Measurements from ENCODE around the gene HSD17B8.

The HSD17B8 gene

DNA sequence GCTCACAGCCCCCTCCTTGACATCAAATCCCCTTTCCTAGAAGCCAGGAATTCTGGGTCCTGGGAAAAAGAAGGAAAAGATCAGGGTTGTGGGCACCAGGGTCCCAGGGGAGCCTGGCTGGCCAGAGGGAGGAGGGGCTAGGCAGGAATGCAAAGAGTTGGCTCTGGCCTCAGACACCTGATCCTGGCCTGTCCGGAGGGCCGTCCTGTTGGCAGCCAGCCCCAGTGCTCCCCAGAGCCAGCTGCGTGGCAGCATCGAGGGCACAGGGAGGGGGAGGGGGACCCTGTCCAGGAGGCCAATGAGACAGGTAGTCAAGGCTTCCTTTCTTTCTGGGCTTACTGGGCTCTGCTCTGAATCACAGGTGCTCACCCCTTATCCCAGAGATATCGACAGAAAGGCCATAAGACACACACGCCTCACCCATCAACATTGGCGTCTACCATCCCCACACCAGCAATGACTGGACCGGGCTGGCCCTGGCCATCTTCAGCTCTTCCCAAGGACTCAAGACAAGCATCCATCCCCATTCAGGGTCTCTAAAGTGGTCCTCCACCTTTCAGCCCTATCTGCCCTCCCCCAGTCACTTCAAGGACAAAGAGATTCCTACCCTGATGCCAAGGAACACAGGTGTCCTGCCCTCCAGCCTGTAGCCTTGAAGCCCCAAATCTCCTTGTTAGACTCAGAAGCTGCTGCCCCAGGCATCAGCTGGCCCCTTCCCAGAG, 12.9 kb upstream of the HSD17B8 start:
- no peak for DNase-seq (ENCODE audit: low spot score)

DNA sequence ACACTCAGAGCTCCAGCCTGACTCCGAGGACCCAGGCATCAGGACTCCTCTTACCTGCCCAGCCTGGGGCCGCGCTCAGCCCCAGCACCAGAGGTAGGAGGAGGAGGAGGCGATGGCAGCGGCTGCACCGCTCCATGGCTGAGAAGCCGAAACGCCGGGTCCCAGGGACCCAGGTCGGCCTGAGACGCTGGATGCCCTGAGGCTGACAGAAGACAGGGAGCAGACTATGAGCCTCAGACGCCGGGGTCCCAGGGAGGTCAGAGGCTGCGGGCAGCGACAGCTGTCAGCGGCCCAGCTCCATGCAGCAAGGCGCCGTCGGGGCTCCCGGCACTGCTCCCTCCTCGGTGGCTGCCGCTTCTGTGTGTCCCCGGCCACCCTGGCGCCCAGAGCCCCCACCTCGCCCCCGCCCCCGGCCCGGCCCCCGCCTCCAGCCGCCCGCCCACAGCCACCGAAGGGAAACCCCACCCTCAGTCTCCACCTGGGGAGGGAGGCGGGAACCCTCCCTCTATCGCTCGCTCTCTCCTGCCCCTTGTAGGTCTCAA, 12.3 kb upstream of the HSD17B8 start, which contains the start of gene COL11A2:
Gene COL11A2 (minus strand): TSS at position 363 of the 542 bp plus-strand sequence. CDS start 227 bp downstream, at position 136.
- DNase-seq (ENCODE audit: low spot score): no peak

DNA sequence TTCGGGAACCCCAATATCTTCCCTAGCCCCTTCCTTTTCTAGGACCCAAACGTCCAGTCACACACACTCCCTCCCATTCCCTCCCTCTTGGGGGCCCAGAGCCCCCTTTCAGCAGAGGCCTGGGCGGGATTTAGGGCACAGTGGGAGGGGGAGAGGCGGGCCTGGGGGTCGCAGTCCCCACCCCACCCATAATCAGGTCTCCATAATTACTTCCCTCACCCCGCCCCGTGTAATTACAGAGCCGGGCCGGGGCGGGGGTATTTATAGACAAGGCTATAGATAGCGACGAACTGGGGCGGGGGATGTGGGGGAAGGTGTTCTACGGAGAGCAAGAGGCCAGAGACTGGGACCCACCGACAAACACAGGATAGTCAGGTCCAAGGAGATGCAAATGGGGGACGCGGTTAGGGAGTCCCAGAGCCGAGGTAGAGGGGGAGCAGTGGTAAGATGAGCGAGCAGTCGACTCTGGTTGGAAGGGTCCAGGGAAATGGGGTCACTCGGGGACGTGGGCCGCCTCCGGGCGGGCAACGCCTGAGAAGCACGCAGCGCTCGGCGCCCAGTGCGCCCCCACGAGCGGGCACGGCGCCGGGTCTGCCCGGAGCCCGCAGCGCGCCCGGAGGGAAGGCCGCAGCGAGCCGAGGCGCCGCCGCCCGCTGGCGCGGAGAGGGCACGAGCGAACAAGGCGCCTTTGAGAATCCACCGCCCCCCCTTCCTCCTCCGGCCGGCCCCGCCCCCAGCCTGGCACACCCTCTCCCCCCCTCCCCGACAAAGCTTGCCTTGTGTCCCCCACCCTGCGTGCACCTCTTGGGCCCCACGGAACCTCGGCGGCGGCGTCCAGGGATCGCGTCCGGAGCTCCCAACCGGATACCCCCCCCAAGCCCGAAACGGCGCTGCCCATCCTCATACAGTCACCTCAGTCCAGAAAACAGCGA, 11.5 kb upstream of the HSD17B8 start:
- DNase-seq (ENCODE audit: low spot score): no peak

DNA sequence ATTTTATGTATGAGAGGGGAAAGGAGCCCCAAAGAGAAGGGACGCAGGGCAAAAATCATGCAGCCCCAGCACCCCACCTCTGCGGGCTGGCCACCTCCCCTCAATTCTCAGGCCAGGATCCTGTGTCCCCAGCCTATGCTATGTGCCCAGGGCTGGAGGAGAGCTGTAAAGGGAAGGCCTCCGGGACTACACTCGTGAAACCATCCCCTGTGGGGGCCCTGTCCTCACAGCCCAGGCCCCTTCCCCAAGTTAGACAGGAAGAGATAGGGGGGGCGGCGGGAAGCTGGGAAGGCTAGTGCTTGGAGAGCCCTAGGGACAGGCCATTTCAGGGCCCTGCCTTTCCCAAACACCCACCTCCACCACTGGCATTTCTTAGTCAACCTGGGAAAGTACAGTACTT, 10.8 kb upstream of the HSD17B8 start:
- no peak for DNase-seq (ENCODE audit: low spot score)

DNA sequence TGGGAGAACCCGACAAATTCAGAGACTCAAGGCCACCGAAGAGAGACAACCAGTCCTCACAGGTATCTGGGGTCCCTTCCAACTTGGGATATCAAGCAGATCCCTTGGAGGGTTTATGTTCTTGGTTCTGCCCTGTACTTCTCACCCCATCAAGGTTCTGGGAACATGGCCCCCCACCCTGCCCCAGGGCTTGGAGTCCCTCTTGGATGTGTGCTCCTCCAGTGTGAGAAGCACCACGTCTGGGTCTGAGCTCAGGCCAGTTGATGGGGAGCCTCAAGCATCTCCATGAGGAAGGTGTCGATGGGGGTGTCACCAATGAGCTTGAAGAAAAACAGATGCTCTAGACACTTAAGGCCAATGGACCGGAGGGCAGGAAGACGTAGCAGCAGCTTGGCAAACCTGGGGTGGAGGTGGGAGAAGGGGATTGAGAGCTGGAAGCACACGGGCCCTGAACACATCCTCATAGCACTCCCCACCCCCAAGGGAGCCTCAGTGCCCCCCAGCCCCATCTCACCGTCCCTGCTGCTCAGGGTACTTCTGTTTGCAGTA, 9.9 kb upstream of the HSD17B8 start:
- DNase-seq (ENCODE audit: low spot score): no peak

DNA sequence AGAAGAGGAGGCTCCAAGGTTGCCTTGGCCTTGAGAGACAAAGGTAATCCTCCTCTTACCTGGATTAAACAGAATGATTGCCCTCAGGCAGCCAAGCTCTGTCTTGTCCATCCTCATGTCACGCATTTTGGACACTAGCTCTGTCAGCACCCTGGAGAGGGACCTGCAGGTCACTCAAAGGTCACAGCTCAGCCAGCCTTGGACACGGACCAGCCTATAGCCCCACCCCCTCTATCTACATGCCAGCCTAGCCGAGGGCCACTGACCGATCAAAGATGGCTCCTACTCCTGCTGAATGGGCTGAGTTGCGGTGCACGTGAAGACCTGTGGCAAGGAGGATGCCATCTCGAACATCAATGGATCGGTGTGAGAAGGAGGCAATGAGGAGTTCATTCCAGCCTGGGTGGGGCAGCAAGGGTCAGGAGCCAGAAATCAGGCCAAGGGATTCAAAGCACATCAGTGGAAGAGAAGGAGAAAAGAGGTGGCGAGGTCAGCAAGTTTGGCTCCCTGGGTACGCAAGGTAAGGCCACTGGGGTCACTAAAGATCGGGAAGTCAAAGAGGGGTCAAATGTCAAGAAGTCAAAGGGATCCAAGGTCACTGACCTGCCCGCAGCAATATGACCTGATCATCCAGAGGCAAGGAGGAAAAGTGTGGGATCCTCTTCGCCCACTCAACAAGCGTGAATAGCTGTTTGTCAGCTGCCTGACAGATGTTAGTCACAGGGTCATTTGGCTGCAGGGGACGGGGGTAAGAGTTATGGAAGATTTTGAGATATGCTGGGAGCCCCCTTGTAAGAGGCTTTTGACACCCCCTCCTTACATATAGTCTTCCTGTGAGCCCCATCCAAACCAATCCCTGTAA, 8.9 kb upstream of the HSD17B8 start:
- DNase-seq (ENCODE audit: low spot score): no peak

DNA sequence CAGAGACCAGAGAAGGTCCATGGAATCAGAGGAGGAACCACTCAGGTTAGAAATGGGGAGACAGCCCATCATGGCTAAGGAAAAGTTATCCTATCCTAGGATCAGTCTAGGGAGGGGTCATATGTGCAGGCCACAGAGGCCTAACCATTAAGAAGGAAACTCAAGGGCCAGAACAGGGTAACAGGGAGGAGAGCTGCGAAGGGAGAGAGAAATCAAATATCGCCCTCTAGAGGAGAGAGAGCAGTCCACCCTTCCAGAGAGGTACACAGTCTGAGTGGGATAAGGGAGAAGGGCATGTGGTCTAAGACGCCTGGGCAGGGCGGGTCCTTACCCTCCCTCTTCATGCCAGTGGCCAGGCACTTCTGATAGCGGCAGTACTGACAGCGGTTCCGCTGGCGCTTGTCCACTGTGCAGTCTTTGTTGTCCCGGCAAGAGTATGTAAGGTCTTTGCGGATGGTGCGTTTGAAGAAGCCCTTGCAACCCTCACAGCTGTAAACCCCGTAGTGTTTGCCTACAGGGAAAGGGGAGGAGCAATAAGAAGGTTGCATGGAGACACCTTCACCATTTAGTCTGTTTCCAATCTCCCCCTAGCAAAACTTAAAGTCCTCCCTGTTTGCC, 6.9 kb upstream of the HSD17B8 start:
- DNase-seq (ENCODE audit: low spot score): peak; percentile 42

DNA sequence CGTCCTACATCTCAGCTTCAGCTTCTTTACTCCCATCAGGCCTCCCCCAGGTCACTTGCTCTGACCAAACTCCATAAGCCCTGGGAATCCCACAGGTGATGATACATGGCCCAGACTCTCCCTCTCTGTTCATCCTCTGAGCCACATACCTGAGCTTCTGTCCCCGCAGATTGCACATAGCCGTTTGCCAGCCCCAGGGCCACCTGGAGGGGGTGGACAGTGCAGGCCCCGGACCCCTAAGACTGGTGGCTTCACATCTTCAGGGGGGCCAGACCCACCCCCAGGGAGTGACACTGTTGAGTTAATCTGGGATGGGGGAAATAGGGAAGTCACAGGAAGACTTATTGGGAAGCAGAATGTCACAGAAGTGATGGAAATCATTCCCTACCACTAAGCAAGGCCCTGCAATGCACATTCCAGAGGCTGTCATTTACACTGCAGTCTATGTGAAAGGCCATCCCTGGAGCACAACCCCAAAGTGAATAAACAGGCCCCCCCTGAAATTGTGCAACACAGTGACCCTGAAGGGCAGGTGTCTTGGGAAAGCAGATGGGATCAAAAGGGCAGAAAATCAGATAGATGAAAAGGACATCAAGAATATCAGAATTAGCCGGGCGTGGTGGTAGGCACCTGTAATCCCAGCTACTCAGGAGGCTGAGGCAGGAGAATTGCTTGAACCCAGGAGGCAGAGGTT, 6.1 kb upstream of the HSD17B8 start:
- DNase-seq (ENCODE audit: low spot score): no peak

DNA sequence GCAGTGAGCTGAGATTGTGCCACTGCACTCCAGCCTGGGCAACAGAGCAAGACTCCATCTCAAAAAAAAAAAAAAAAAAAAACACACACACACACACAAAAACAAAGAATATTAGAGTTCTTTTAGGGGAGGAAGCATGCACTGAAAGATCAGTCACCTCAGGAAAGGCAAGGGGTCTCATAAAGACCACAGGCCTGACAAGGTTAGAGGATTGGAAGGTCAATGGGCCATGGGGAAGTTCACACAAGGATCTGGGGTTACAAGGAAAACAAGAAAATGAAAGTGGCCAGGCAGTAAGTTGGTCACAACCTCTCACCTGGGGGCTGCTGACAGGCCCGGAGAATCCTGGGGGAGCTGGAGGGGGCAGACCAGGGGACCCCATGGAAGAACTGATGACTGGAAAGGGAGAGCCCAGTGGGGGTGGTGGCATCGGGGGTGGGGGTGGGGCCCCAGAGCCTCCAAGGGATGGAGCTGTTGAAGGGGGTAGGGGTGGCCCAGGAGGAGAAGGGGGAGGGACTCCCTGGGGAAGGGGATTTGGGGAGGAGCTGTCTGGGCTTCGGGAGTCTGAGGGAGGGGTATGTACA, 5.5 kb upstream of the HSD17B8 start:
- DNase-seq (ENCODE audit: low spot score): no peak

DNA sequence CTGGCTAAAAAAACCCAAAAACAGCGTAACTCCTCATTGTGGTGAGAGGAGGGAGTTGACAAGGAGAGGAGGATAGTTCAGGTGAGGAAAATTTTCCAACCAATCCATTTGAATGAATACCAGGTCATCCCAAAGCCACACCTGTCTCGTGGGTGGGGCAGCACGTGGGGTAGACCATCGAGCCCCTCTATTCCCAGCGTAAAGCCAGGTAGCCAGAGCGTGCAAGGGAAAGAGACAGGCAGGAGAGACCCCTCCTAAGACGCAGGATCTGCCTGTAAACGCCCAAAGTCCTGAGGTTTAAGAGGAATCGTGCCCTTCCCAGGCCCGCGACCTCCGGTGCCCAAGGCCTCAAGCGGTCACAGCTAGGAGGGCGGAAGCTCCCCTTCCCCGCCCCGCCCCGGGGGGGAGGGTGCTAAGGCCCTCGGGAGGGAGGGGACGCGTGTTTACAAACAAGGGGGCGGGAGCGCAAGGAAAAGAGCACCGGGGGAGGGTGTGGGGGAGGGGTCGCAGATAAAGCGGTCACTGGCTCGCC, 4.7 kb upstream of the HSD17B8 start:
- DNase-seq (ENCODE audit: low spot score): peak; percentile 59

DNA sequence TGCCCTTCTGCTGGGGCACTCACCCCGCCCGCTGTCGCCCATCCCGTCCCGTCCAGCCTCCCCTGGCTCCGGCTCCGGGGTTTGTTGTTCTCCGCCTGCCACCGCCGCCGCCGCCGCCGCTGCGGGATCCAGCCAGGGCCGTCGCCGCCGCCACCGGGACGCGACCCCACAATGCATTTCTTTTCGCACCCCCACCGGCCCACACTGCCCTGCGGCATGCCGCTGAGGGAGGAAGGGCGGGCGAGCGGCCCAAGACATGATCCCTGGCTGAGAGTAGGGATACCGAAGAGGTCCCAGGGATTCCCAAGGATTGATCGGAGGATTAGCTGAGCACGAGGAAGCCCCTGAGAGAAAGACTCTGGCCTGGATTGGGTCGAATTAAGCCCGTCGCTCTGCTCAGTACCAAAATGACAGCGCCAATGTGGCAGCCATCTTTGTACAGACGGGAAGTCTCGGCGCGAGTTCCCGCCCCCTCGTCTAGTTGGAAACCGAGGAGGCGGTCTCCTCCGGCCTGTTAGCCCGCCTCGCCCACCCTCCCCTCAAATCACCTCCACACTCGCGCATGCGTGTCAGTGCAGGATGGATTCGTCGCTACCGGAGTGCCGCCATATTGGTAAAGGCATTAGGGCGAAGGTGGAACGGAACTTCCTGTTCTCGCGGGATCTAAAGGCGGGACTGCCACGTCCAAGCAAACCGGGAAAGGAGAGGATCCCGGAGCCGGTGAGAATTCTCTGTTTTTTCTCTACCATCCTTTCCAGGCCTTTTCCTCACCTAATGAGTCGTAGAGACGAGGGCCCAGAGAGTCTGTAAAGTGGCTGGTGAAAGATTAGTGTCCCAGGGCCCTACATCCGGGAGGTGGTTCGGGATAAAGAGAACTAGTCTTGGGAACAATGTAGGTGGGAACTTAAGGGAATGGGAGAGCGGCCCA, 4.0 kb upstream of the HSD17B8 start, which contains the start of the genes RXRB and SLC39A7:
Gene RXRB (minus strand): TSS at position 447 of the 928 bp plus-strand sequence. CDS start 189 bp downstream, at position 258.
Gene SLC39A7 (plus strand): TSS at position 649 of the 928 bp plus-strand sequence. CDS start 379 bp downstream, outside the sequence.
- DNase-seq (ENCODE audit: low spot score): peak; percentile 99

DNA sequence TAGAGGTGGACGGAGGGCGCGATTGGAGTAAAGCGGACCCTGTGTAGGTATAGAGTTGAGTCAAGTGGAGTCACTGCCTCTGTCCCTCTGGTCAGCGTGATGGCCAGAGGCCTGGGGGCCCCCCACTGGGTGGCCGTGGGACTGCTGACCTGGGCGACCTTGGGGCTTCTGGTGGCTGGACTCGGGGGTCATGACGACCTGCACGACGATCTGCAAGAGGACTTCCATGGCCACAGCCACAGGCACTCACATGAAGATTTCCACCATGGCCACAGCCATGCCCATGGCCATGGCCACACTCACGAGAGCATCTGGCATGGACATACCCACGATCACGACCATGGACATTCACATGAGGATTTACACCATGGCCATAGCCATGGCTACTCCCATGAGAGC, 3.3 kb upstream of the HSD17B8 start:
- DNase-seq (ENCODE audit: low spot score): no peak

DNA sequence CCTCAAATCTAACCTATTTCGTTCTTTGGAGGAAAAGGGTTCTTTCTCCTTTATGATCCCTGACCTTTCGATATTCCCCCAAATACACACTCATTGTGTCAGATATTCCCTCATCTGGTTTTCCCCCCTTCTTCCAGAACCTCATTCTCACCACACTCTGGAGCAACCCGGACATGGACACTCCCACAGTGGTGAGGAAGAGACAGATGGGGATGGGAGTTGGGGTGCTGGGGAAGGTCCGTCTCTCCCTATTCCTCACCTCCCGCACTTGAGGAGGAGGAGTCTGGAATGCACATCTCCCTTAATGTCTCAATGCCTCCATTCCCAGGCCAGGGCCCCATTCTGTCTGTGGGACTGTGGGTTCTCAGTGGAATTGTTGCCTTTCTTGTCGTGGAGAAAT, 2.5 kb upstream of the HSD17B8 start:
- no peak for DNase-seq (ENCODE audit: low spot score)

DNA sequence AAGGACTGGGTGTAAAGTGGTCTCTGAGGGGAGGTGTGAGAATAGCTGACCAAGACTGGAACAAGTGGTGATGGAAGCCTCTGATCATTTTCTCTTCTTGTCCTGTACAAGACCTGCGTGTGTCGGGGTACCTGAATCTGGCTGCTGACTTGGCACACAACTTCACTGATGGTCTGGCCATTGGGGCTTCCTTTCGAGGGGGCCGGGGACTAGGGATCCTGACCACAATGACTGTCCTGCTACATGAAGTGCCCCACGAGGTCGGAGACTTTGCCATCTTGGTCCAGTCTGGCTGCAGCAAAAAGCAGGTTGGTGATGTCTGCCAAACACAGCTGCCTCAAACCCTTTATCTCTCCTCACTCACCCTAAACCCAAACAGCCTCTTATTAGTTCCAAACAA, 1.7 kb upstream of the HSD17B8 start:
- DNase-seq (ENCODE audit: low spot score): no peak

DNA sequence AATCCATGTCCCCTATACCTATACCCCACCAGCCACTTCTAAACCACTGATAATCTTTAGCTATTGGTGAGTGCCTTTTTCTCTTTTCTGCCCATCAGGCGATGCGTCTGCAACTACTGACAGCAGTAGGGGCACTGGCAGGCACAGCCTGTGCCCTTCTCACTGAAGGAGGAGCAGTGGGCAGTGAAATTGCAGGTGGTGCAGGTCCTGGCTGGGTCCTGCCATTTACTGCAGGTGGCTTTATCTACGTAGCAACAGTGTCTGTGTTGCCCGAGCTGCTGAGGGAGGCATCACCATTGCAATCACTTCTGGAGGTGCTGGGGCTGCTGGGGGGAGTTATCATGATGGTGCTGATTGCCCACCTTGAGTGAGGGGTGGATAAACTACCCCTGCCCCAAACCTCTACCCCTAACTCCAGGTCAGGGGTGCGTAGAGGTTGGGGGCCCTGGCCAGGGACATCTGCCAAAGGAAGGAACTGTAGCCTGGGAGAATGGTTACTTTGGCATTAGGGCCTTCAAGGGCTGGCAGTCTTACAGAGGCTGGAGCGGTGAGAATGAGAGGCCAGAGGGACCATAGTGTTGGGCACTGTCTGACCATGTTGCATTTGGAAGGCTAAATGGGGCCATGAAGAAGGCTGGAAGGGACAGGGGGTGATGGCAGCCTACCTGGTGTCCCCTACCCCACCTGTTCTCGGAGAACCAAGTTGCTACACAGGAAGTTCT, 851 bp upstream of the HSD17B8 start:
- no peak for DNase-seq (ENCODE audit: low spot score)

DNA sequence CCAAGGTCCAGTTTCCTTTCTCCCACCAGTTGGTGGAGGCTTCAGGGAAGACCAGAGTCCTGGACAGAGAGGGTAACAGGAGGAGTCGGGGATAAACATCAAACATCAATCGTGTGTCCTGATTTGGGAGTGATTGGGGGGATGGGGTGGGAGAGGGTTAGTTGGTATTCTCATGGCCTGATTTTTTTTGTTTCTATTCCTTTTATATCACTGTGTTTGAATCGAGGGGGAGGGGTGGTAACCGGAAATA, 365 bp upstream of the HSD17B8 start:
- no peak for DNase-seq (ENCODE audit: low spot score)

DNA sequence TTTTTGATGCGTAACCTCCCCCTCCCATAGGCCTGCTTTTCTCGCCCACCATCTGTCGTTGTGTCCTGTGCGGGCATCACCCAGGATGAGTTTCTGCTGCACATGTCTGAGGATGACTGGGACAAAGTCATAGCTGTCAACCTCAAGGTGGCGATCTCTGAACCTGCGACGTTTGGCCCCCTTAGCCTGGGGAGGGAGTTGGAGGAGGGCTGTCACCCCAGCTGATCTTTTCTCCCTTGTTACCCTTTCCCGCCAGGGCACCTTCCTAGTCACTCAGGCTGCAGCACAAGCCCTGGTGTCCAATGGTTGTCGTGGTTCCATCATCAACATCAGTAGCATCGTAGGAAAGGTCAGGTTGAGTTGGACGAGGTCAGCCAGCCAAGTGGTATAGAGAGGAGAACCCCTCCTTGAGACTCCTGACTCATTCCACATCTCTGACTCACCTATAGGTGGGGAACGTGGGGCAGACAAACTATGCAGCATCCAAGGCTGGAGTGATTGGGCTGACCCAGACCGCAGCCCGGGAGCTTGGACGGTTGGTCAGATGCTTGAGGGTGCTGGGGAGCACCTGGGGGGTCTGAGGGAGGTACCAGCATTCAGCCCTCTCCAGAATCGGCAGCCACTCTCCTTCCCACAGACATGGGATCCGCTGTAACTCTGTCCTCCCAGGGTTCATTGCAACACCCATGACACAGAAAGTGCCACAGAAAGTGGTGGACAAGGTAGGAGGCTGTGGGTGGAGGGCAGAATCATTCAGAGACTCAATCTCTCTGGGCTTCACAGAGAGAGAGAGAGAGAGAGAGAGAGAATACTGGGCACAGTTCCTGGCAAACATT, 954 bp downstream of the HSD17B8 start:
- DNase-seq (ENCODE audit: low spot score): no peak

Data from CD4-positive, alpha-beta T cell treated with Interleukin-6 at 100 ng/mL for 8 hours (primary cell).